ENCODE measurements around the gene DUSP8.
A peak's percentile ranks its signal among the peaks of the same experiment; 100 is the strongest.

DUSP8 gene

DNA sequence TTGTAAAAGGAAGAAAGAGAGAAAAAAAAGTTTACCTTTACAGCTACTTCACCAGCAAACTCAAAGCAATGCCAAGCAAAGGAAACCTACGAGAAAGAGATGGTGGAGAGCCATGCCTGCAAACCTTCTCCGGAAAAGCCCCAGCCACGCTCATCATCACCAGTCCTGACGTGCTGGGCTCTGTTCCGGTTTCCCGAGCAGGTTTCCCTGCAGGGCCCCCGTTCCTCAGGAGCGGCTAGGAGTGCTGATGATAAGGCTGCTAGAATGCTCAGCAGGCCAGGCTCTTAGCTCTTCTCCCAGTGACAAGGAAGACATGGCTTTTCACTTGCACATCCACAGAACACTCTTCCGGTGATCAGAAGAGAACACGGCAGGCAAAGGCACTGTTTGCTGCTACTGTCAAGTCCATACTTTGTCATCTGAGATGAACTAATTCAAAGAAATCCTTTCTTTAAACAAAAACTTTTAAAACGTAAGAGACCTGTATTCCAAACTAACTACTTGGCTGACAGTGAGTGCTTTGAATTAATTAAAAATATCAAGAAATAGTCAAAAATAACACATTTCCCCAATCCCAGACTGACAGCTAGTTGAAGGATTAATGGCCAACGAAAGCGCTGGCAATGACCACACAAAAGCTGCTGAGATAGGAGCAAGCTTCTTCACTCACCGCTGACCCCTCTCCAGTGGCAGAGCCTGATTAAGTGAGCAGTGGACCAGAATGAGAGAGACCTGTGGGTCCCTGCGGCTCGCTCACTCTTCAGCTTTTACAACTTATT, 35.8 kb downstream of the DUSP8 start:
- peaks cover 34% of the 10 kb centered on the region for H3K36me3 Mint-ChIP-seq (ENCODE audit: insufficient read depth)
- H3K4me1 Mint-ChIP-seq (ENCODE audit: low read depth in 2 of 2), result peaks cover 33% of the 10 kb centered on the region in 2 donors
- peak overlapping the region in 1 of 2 donors; percentile 60 for H3K27ac Mint-ChIP-seq
- H3K27me3 Mint-ChIP-seq, result peaks cover 0 to 12% of the 10 kb centered on the region in 2 donors
- ATAC-seq (replicated peaks) (no peak), DNase-seq (no peak)
- H3K4me3 Mint-ChIP-seq, result no peak overlapping the region
- H3K9me3 Mint-ChIP-seq, result no peaks in the 10 kb centered on the region

DNA sequence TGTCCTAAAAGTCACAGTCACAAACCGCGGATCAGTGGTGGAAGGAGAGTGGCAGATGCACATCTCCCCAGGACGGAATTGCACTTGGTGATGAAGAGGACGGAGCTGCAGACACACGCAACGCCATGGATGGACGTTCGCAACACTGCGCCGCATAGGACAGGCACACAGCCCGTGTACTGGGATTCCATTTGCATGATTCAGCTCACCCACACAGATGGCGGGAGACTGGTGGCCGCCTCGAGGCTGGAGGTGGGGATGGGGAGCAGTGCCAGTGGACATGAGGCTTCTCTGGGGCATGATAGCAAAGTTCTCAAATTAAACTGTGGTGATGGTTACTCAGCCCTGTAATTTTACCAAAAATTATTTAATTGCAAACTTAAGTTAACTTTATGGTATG, 37.4 kb downstream of the DUSP8 start:
- peak overlapping the region in 1 of 2 donors; percentile 15 for H3K27ac Mint-ChIP-seq
- peaks cover 36 to 39% of the 10 kb centered on the region in 2 donors for H3K4me1 Mint-ChIP-seq (ENCODE audit: low read depth in 2 of 2)

DNA sequence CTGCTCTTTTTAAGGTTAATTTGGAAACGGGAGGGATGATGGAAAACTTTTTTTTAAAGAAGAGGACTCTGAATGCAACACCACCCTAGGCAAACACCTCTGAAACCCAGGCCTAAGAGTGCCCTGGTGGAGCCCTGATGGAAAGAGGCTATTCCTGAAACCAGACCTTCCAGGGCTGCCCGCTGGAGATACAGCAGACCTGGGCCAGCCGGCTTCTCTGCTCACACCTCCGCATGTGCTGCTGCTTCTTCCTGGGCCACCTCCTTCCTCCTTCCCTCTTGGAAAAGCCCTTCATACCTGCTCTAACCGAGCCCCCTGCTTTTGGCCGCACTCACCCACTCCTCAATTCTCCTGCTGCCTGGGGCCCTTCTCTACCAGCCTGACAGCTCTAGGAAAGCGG, 37.9 kb downstream of the DUSP8 start:
- H3K4me3 Mint-ChIP-seq, result peak overlapping the region in 1 of 2 donors; percentile 47

More for the DNA sequence above, 37.4 kb downstream of the DUSP8 start:
- Mint-ChIP-seq H3K27me3 (peaks cover 0 to under 1% of the 10 kb centered on the region in 2 donors), H3K9me3 (no peaks in the 10 kb centered on the region), H3K36me3 (ENCODE audit: insufficient read depth) (peaks cover 34% of the 10 kb centered on the region), H3K4me3 (peak overlapping the region; percentile 31 to 47)
- no peak for DNase-seq
- ATAC-seq (replicated peaks), result no peak

DNA sequence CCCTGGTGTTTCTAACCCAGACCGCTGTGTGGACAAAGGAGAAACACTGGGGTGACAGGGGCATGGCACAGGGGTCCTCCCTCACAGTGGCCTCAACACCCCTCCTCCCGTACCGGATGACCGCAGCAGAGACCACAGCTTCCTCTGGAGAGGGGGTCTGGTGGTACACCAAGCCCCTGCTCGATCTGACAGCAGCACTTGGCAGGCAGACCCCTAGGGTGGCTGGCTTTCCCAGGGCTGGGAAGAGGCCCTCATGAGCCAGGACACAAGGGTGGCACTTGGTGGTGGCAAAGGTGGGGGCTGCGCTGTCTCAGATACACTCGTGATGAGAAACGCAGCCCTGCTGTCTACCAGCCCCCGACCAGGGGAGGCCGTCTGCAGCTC, 38.7 kb downstream of the DUSP8 start:
- no peaks in the 10 kb centered on the region for H3K9me3 Mint-ChIP-seq
- H3K36me3 Mint-ChIP-seq (ENCODE audit: insufficient read depth), result peaks cover 34% of the 10 kb centered on the region
- no peak overlapping the region for H3K27ac Mint-ChIP-seq
- ATAC-seq (replicated peaks), result no peak
- H3K27me3 Mint-ChIP-seq, result no peaks in the 10 kb centered on the region
- H3K4me3 Mint-ChIP-seq, result no peak overlapping the region
- peaks cover 44 to 50% of the 10 kb centered on the region in 2 donors for H3K4me1 Mint-ChIP-seq (ENCODE audit: low read depth in 2 of 2)
- no peak for DNase-seq

More for the DNA sequence above, 37.9 kb downstream of the DUSP8 start:
- no peaks in the 10 kb centered on the region for H3K27me3 Mint-ChIP-seq
- no peaks in the 10 kb centered on the region for H3K9me3 Mint-ChIP-seq
- peaks cover 41 to 43% of the 10 kb centered on the region in 2 donors for H3K4me1 Mint-ChIP-seq (ENCODE audit: low read depth in 2 of 2)
- H3K36me3 Mint-ChIP-seq (ENCODE audit: insufficient read depth), result peaks cover 34% of the 10 kb centered on the region
- H3K27ac Mint-ChIP-seq, result no peak overlapping the region
- no peak for DNase-seq
- no peak for ATAC-seq (replicated peaks)

DNA sequence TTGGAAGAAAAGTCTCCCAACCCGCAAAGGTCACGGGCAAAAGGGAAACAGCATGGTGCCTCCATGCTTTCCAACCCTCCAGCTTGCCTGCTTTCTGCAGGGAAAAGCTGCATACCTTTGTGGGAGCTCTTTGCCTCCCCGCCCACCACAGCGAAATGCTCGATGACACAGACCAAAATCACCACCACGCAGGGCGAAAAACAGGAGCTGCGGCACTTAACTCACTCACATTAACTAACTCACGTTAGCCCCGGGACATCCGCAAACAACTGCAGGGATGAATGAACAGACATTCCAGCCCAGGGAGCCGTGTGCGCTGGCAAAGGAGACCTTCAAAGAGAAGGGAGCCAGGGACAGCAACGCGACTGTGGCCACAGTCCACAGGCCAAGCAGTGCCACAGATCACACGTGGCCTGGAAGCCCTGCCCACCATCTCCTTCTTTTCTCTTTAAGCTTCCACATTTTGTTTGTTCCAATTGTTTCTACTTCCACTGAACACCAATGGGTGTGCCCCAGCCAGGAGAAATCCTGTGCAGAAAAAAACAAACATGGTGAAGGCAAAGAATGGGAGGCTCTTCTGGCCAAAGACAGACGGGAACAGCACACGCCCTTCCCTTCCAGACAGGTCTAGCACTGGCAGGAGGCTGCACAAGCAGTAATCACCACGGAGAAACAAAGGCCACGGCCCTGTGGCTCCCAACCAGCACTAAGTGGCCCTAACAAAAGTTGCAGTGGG, 39.3 kb downstream of the DUSP8 start:
- Mint-ChIP-seq H3K4me3 (no peak overlapping the region), H3K9me3 (no peaks in the 10 kb centered on the region), H3K27ac (no peak overlapping the region), H3K4me1 (ENCODE audit: low read depth in 2 of 2) (peaks cover 49 to 55% of the 10 kb centered on the region in 2 donors), H3K27me3 (no peaks in the 10 kb centered on the region), H3K36me3 (ENCODE audit: insufficient read depth) (peaks cover 34% of the 10 kb centered on the region)
- ATAC-seq (replicated peaks) (no peak), DNase-seq (no peak)

DNA sequence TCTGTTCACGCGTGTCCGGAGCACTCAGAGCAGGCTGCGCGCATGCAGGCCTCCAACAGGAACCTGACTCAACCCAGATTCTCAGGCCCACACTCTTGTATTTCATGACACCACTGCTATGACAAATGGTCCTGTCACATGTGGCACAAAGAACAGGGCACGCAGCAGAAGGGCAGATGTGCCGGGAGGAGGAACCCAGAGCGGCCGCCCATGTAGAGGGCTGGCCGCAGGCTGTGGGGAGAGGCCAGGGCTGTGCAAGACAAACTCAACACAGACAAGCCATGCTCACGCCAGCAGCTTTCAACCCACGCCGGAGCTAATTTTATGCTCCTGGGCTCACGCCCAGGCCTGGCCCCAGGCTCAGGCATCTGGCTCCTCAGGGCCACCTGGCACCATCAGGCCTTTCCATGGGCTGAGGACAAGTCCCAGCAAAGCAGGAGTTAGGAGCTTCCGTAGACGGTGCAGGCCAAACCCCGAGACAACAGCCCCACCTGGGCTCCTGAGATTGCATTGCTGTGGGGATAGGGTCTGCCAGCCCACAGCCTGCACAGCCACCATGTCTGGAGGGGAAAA, 40.0 kb downstream of the DUSP8 start:
- no peaks in the 10 kb centered on the region for H3K9me3 Mint-ChIP-seq
- H3K27me3 Mint-ChIP-seq, result no peaks in the 10 kb centered on the region
- H3K4me3 Mint-ChIP-seq, result no peak overlapping the region
- ATAC-seq (replicated peaks) (no peak), DNase-seq (no peak)
- peak overlapping the region; percentile 69 to 75 for H3K27ac Mint-ChIP-seq
- peaks cover 30% of the 10 kb centered on the region for H3K36me3 Mint-ChIP-seq (ENCODE audit: insufficient read depth)
- peaks cover 49 to 55% of the 10 kb centered on the region in 2 donors for H3K4me1 Mint-ChIP-seq (ENCODE audit: low read depth in 2 of 2)

DNA sequence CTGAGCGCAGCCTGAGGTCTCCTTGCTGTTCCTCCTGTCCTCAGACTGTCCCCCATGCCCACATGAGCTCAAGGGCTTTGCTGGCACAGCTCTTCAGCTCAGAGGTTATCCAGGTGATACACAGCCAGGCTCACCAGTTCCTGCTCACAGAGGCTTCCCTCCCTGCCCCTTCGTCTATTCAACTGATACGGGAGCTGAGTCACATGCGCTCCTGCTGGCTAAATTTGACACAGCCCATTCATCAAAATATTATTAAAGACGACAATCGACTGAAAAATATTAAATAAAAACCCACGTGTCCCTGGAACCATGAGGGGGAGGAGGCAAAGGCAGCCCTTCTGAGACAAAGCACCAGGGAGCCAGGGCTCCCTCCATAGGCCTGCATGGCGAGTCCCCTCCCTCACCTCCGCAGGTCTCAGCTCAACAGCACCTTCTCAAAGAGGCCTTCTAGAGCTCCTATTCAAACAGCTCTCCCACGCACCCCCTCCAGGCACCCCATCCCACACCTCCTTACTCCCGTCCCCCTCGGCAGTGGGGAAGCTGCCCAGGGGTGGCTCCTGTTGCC, 40.5 kb downstream of the DUSP8 start:
- DNase-seq (no peak), ATAC-seq (replicated peaks) (no peak)
- H3K36me3 Mint-ChIP-seq (ENCODE audit: insufficient read depth), result peaks cover 24% of the 10 kb centered on the region
- H3K27me3 Mint-ChIP-seq, result no peaks in the 10 kb centered on the region
- H3K4me1 Mint-ChIP-seq (ENCODE audit: low read depth in 2 of 2), result peaks cover 53 to 55% of the 10 kb centered on the region in 2 donors
- peak overlapping the region; percentile 69 to 75 for H3K27ac Mint-ChIP-seq
- no peaks in the 10 kb centered on the region for H3K9me3 Mint-ChIP-seq
- peak overlapping the region in 1 of 2 donors; percentile 34 for H3K4me3 Mint-ChIP-seq

DNA sequence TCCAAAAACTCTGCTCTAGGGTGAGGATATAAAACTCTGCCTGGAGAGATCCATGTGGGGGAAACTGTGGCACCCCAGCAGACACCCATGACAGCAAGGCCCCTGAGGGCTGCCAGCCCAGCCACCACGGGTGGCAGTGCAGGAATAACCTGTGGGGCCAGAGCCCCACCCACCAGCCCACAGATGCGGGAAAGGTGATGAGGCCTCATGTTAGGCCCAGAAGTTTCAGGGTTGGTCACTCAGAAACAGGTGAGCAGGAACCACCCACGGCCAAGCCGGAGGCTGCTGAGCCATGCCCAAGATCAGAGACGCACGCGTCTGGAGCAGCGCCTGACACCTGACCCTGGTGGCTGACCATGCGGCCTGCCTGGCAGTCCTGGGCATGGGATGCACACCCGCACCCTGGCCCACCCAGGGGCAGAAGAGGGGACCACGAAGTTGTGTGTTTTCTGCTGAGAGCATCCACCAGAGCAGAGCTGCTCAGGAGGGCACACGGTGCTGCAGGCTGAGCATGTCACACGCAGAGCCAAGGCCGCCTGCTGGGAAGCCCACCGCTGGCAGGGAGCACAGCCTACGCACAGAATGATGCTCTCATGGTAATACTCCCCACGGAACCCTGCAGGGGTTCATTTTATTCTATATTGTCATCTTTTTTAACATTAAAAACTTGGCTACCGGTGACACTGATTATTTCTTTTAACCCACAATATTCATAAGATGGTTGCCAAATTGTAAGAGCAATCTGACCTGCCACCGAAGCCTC, 41.2 kb downstream of the DUSP8 start:
- DNase-seq (no peak), ATAC-seq (replicated peaks) (no peak)
- Mint-ChIP-seq H3K27me3 (no peaks in the 10 kb centered on the region), H3K9me3 (no peaks in the 10 kb centered on the region), H3K4me1 (ENCODE audit: low read depth in 2 of 2) (peaks cover 55% of the 10 kb centered on the region in 2 donors), H3K27ac (peak overlapping the region; percentile 69 to 75), H3K4me3 (no peak overlapping the region), H3K36me3 (ENCODE audit: insufficient read depth) (peaks cover 19% of the 10 kb centered on the region)

DNA sequence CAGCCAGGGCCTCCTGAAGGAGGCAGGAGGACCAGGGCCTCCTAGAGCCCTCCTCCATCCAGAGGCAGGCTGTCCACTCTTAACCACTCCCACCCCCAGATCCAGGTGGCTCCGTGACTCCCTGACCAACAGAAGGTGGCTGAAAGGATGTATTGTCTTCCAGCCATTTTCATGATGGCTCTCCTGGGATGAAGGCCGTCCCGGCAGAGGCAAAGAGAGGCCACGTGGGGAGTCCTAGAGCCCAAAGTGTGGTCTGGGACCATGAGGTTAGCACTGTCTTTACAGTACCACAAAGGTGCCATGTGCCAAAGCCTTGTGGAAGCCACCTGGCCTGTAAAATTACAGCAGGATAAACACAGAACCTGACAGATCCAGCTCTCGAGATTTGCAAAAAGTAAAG, 42.3 kb downstream of the DUSP8 start:
- Mint-ChIP-seq H3K27me3 (no peaks in the 10 kb centered on the region), H3K9me3 (no peaks in the 10 kb centered on the region), H3K4me3 (no peak overlapping the region), H3K36me3 (ENCODE audit: insufficient read depth) (peaks cover 15% of the 10 kb centered on the region), H3K27ac (no peak overlapping the region), H3K4me1 (ENCODE audit: low read depth in 2 of 2) (peaks cover 45 to 53% of the 10 kb centered on the region in 2 donors)
- no peak for ATAC-seq (replicated peaks)
- DNase-seq, result no peak

DNA sequence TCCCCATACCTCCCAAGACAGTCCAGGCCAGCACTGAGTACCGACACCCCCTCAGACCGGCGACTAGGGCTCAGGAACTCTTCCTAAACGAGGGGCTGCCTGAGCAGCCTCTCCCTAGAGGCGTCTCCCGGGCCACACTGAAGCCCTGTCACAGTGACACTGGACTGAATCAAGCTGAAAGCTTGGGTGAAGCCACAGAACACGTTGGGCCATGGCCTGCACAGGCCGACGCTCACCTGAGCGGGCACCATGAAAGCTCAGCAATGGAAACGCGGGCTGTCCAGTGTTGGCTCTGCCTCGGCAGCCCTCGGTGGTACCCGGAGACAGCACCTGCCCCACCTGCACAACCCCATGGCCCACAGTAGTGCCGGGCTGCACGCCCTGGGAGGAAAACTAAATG, 42.8 kb downstream of the DUSP8 start:
- peak overlapping the region; percentile 16 to 29 for H3K27ac Mint-ChIP-seq
- no peaks in the 10 kb centered on the region for H3K27me3 Mint-ChIP-seq
- H3K9me3 Mint-ChIP-seq, result no peaks in the 10 kb centered on the region
- peaks cover 41 to 49% of the 10 kb centered on the region in 2 donors for H3K4me1 Mint-ChIP-seq (ENCODE audit: low read depth in 2 of 2)
- H3K4me3 Mint-ChIP-seq, result peak overlapping the region in 1 of 2 donors; percentile 6
- ATAC-seq (replicated peaks) (no peak), DNase-seq (no peak)
- H3K36me3 Mint-ChIP-seq (ENCODE audit: insufficient read depth), result peaks cover 11% of the 10 kb centered on the region

DNA sequence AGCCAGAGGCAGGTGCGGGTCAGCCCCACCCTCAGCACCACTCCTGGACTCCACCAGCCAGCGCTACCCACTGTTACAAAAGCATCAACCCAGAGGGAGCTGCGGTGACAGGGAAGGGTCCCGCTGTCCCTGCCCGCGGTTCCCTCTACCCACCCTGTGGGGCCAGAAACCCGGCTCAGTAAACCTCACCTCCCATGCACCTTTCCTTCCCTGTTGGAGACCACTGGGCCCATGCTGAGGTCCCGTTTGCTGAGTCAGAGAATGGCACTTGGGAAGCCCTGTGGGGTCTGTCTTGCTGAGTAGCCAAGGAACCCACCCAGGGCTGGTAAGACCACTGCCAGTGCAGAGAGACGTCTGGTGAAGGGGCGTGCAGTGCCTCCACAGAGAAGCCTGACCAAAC, 43.4 kb downstream of the DUSP8 start:
- Mint-ChIP-seq H3K4me3 (no peak overlapping the region), H3K27ac (peak overlapping the region in 1 of 2 donors; percentile 29), H3K27me3 (no peaks in the 10 kb centered on the region), H3K9me3 (no peaks in the 10 kb centered on the region), H3K36me3 (ENCODE audit: insufficient read depth) (peaks cover 13% of the 10 kb centered on the region), H3K4me1 (ENCODE audit: low read depth in 2 of 2) (peaks cover 43 to 54% of the 10 kb centered on the region in 2 donors)
- no peak for DNase-seq
- ATAC-seq (replicated peaks), result no peak

DNA sequence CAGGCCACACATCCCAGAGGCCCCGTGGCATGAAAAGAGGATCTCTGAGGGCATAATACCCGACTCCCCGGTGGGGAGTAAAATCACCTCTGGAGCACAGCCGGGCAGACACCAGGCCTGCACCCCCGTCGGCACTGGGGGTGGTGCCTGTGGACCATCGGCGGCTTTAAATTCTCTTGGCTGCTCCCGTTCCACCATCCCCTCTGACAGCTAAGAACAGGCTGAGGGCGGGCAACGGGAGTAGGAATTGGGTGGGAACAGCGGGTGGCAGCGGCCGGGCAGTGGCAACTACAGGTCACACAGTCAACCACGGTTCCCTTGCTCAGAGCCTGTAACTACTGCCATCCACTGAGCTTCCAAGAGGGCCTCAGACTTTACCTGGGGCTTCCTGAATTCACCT, 45.3 kb downstream of the DUSP8 start:
- ATAC-seq (replicated peaks), result no peak
- H3K27ac Mint-ChIP-seq, result peak overlapping the region; percentile 23 to 82
- peaks cover 13% of the 10 kb centered on the region for H3K36me3 Mint-ChIP-seq (ENCODE audit: insufficient read depth)
- peaks cover 50 to 52% of the 10 kb centered on the region in 2 donors for H3K4me1 Mint-ChIP-seq (ENCODE audit: low read depth in 2 of 2)
- H3K27me3 Mint-ChIP-seq, result no peaks in the 10 kb centered on the region
- no peak for DNase-seq
- H3K9me3 Mint-ChIP-seq, result no peaks in the 10 kb centered on the region
- H3K4me3 Mint-ChIP-seq, result no peak overlapping the region

DNA sequence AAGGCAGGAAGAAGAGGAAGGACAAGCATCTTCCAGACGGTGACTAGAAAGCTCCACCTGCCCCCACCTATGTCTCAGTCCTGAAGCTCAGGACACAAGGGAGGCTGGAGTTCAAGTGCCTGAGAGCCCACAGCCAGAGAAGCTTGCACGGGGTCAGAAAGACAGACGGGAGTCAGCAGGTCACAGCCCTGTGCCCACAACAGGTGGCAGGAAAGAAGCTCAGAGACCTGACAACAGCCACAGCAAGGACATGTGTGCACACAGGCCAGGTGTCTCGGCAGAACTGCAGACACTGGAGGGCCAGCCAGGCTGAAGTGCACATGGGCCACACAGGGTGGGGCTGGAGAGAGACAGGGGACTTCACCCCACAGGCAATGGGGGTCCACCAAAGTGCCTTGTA, 48.3 kb downstream of the DUSP8 start:
- no peak for DNase-seq
- peak overlapping the region; percentile 26 to 49 for H3K27ac Mint-ChIP-seq
- ATAC-seq (replicated peaks), result peak; percentile 37
- peak overlapping the region in 1 of 2 donors; percentile 21 for H3K4me3 Mint-ChIP-seq
- no peaks in the 10 kb centered on the region for H3K9me3 Mint-ChIP-seq
- peaks cover 51 to 61% of the 10 kb centered on the region in 2 donors for H3K4me1 Mint-ChIP-seq (ENCODE audit: low read depth in 2 of 2)
- H3K36me3 Mint-ChIP-seq (ENCODE audit: insufficient read depth), result peaks cover 20% of the 10 kb centered on the region
- no peaks in the 10 kb centered on the region for H3K27me3 Mint-ChIP-seq

Data from effector memory CD8-positive, alpha-beta T cell (primary cell).